Cardiac muscle cell (in vitro differentiated cells and primary cell): ENCODE measurements around the gene AGAP1. TPM values are rescaled to one million over a fixed set of nuclear protein-coding genes. Genes with fewer than 3 reads are reported as not detected.

ENCODE experiments used
- DNase-seq, 2 donors: peaks; one replicate each; pipeline versions ENCODE4 v3.0.0 to v3.0.0-alpha.2; 2010 to 2017; ENCODE audit warnings: low read depth in 1 of 2, low spot score in 1 of 2
- H3K27ac ChIP-seq: fragments of 200-600 bp; sonication (generic); 2 replicates; pipeline ENCODE4 v1.5.1; 2016
- H3K27me3 ChIP-seq: fragments of 200-600 bp; sonication (generic); 2 replicates; pipeline ENCODE4 v1.6.0; 2016; ENCODE audit warnings: control low read depth
- H3K36me3 ChIP-seq: fragments of 200-600 bp; sonication (generic); 2 replicates; pipeline ENCODE4 v1.5.1; 2016; ENCODE audit warnings: control low read depth
- H3K4me1 ChIP-seq: fragments of 200-600 bp; sonication (generic); 2 replicates; pipeline ENCODE4 v1.8.1; 2017; ENCODE audit warnings: low read depth, mild to moderate bottlenecking, mixed run types
- H3K4me3 ChIP-seq: fragments of 200-600 bp; sonication (generic); 2 replicates; pipeline ENCODE4 v1.5.1; 2016; ENCODE audit warnings: mild to moderate bottlenecking
- H3K9me3 ChIP-seq: fragments of 200-600 bp; sonication (generic); 2 replicates; pipeline ENCODE4 v1.5.1; 2017; ENCODE audit warnings: low read depth, mild to moderate bottlenecking, control low read depth
- polyA plus RNA-seq: library from polyadenylated mRNA; unstranded; fragments of >200 nt; fragmentation: Nextera tagmentation; extraction: Ambion mirVana; gene quantifications from 2 replicates; pipeline ENCODE4 v1.2.1, GENCODE V29; 2016
- total RNA-seq: library from RNA; depleted of rRNA; stranded (reverse); fragments of >200 nt; gene quantifications from 2 replicates; pipeline ENCODE4 v1.2.3, GENCODE V29; 2016
- TF ChIP-seq, protein P1 (sequence below): IDR thresholded peaks from 2 replicates; pipeline ENCODE4 v1.5.1; 2012; ENCODE audit warnings: low read depth, mild to moderate bottlenecking, low read length

The AGAP1 gene
- total and polyA plus RNA-seq, 2 experiments from 2014 or later: 8.6 to 38.2 TPM

DNA sequence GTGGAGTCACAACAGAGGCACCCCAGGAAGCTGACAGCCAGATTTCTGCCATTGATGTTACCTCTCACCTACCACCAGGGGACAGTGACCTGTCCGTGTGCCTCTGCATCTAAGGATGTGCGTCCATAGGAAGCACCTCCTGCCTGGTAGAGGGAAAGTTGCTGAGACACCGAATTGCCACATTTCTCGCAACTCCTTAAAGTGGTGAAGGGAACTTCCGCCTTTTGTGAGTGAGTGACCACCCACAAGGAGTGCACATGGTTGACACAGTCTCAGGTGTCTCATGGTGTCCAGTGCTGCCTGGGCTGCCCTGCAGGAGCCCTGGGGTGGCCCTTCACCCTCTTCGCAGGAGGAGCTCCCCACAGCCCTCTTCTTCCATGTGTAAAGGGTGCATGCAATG is 472.6 kb downstream of the AGAP1 start:
- DNase-seq: no peak
- Histone ChIP-seq H3K27me3 (no peaks in the 10 kb centered on the region), H3K36me3 (no peaks in the 10 kb centered on the region), H3K9me3 (no peaks in the 10 kb centered on the region), H3K4me3 (no peak overlapping the region), H3K4me1 (no peaks in the 10 kb centered on the region), H3K27ac (no peak overlapping the region)
- TF ChIP-seq, protein P1, sequence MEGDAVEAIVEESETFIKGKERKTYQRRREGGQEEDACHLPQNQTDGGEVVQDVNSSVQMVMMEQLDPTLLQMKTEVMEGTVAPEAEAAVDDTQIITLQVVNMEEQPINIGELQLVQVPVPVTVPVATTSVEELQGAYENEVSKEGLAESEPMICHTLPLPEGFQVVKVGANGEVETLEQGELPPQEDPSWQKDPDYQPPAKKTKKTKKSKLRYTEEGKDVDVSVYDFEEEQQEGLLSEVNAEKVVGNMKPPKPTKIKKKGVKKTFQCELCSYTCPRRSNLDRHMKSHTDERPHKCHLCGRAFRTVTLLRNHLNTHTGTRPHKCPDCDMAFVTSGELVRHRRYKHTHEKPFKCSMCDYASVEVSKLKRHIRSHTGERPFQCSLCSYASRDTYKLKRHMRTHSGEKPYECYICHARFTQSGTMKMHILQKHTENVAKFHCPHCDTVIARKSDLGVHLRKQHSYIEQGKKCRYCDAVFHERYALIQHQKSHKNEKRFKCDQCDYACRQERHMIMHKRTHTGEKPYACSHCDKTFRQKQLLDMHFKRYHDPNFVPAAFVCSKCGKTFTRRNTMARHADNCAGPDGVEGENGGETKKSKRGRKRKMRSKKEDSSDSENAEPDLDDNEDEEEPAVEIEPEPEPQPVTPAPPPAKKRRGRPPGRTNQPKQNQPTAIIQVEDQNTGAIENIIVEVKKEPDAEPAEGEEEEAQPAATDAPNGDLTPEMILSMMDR: no peak

DNA sequence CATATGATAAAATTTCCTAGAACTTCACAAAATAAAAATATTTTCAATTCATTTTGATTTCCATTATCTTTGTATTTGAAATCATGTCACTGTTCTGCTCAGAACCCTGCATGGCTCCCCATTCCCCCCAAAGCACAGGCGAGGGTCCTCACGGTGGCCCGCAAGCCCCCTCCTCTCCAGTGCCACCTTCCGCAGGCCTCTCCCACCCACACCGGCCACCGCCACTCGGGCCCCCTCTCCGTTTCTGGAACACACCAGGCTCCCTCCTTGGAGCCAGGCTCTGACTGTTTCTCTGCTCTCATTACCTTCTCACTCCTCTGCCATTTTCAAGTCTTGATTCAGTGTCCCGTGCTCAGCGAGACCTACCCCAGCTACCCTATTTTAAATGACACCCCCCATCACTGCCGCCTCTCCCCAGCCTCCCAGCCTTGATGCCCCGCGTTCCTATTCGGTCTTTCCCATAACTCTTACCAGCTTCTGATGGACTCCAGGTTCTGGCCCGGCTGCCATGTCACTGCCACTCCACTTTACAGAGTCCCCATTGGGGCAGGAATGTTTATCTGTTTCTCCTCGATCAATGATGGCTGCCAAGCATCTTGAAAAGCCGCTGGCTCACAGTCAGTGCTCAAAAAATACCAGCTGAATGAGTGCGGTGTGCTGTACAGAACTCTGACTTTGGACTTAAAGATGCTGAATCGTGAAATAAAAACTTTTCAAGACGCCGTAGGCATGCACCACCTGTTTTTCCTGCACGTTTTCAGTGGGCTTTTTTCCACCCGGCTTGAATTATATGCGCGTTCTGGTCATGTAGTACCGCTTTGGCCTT is 473.3 kb downstream of the AGAP1 start:
- Histone ChIP-seq H3K4me3 (no peak overlapping the region), H3K27me3 (no peaks in the 10 kb centered on the region), H3K27ac (no peak overlapping the region), H3K9me3 (no peaks in the 10 kb centered on the region), H3K4me1 (no peaks in the 10 kb centered on the region), H3K36me3 (no peaks in the 10 kb centered on the region)
- TF ChIP-seq, protein P1: no peak
- DNase-seq: no peak

GRCh38 chr2:235968155-235968554 is 474.3 kb downstream of the AGAP1 start:
- no peaks in the 10 kb centered on the region for H3K9me3 ChIP-seq
- H3K27me3 ChIP-seq: no peaks in the 10 kb centered on the region
- TF ChIP-seq, protein P1: no peak
- no peak for DNase-seq
- H3K27ac ChIP-seq: no peak overlapping the region
- H3K4me3 ChIP-seq: no peak overlapping the region
- H3K4me1 ChIP-seq: no peaks in the 10 kb centered on the region
- no peaks in the 10 kb centered on the region for H3K36me3 ChIP-seq

- no peaks in the 10 kb centered on the region for H3K27me3 ChIP-seq
- H3K9me3 ChIP-seq: no peaks in the 10 kb centered on the region
- DNase-seq: no peak
- H3K36me3 ChIP-seq: no peaks in the 10 kb centered on the region
- TF ChIP-seq, protein P1: no peak
- H3K4me3 ChIP-seq: no peak overlapping the region
- no peaks in the 10 kb centered on the region for H3K4me1 ChIP-seq
- no peak overlapping the region for H3K27ac ChIP-seq
Measured at GRCh38 chr2:235968616-235969324, 474.9 kb downstream of the AGAP1 start.

- H3K4me3 ChIP-seq: no peak overlapping the region
- H3K9me3 ChIP-seq: no peaks in the 10 kb centered on the region
- no peak overlapping the region for H3K27ac ChIP-seq
- no peaks in the 10 kb centered on the region for H3K27me3 ChIP-seq
- no peaks in the 10 kb centered on the region for H3K36me3 ChIP-seq
- DNase-seq: no peak
- H3K4me1 ChIP-seq: no peaks in the 10 kb centered on the region
- TF ChIP-seq, protein P1: no peak
Measured at GRCh38 chr2:235970204-235971040, 476.6 kb downstream of the AGAP1 start.
